Tibial nerve (tissue), 4 donors: ENCODE measurements around the gene PRDX4. TPM values are rescaled to one million over a fixed set of nuclear protein-coding genes. Genes with fewer than 3 reads are reported as not detected.

Experiments
- DNase-seq, 2 donors: peaks; one replicate each; pipeline ENCODE4 v3.0.0-alpha.2; 2019; ENCODE audit warnings: low spot score in 2 of 2
- H3K27ac ChIP-seq, 4 donors: fragments of 200-600 bp; sonication (generic) in 3 of 4; one replicate each; pipeline ENCODE4 v1.5.1; 2017 to 2019; ENCODE audit warnings: mild to moderate bottlenecking in 1 of 4
- H3K27me3 ChIP-seq, 2 donors: fragments of 200-600 bp; sonication (generic) in 1 of 2; one replicate each; pipeline versions ENCODE4 v1.5.1 to v1.6.0; 2017 to 2019
- H3K36me3 ChIP-seq, 3 donors: fragments of 200-600 bp; sonication (generic); one replicate each; pipeline ENCODE4 v1.5.1; 2018 to 2019
- H3K4me1 ChIP-seq, 4 donors: fragments of 200-600 bp; sonication (generic) in 3 of 4; one replicate each; pipeline ENCODE4 v1.5.1; 2017 to 2019
- H3K4me3 ChIP-seq, 4 donors: fragments of 200-600 bp; sonication (generic) in 3 of 4; one replicate each; pipeline ENCODE4 v1.5.1; 2017 to 2019; ENCODE audit warnings: mild to moderate bottlenecking in 1 of 4, moderate library complexity in 1 of 4
- H3K9me3 ChIP-seq, 4 donors: fragments of 200-600 bp; sonication (generic) in 3 of 4; one replicate each; pipeline ENCODE4 v1.5.1; 2017 to 2019
- CTCF ChIP-seq, 5 experiments: fragments of 200-600 bp in 3 of 5; fragments of 450-650 bp in 2 of 5; sonication (generic) in 3 of 5; IDR thresholded peaks; one replicate each; pipeline ENCODE4 v1.5.1; 2016 to 2019; ENCODE audit warnings: antibody characterized with exemption in 5 of 5, mild to moderate bottlenecking in 3 of 5, moderate library complexity in 2 of 5
- EP300 ChIP-seq, 2 donors: sonication (generic); formaldehyde crosslinking; IDR thresholded peaks; one replicate each; pipeline ENCODE4 v1.6.1; 2017; ENCODE audit warnings: antibody characterized with exemption in 2 of 2, mild to moderate bottlenecking in 1 of 2
- POLR2A ChIP-seq, 2 donors: fragments of 450-650 bp; IDR thresholded peaks; one replicate each; pipeline ENCODE4 v1.6.1; 2017; ENCODE audit warnings: antibody characterized with exemption in 2 of 2, mild to moderate bottlenecking in 2 of 2, moderate library complexity in 2 of 2
- WGBS, 2 donors: methylation state at CpG; one replicate each; pipeline ENCODE4 v1.1.5; 2018; 5-methylcytosine and 5-hydroxymethylcytosine counted together
- total RNA-seq, 4 donors: library from RNA; depleted of rRNA; stranded (reverse); fragments of >200 nt; gene quantifications; one replicate each; pipeline ENCODE4 v1.1.0, GENCODE V29; 2016

PRDX4 gene
- total RNA-seq, 4 donors from 2014 or later, result 108 to 175 (median 118) TPM

- Histone ChIP-seq H3K27me3 (no peaks in the 10 kb centered on the region), H3K27ac (no peak overlapping the region), H3K4me3 (no peak overlapping the region), H3K9me3 (no peaks in the 10 kb centered on the region), H3K4me1 (no peaks in the 10 kb centered on the region), H3K36me3 (peaks cover 0 to 43% (median 0%) of the 10 kb centered on the region in 3 donors)
- TF ChIP-seq CTCF (IDR thresholded peaks at IDR 0.05) (no peak), POLR2A (IDR thresholded peaks at IDR 0.05) (no peak), EP300 (IDR thresholded peaks at IDR 0.05) (no peak)
- DNase-seq, result no peak
- 71 to 89% methylated on average over 1 of the region's 1 CpG for WGBS, 2 donors
These were observed 61.9 kb downstream of the PRDX4 start for GRCh38 chrX:23729214-23729613.

GRCh38 chrX:23731951-23732350 lies 64.7 kb downstream of the PRDX4 start:
- no peaks in the 10 kb centered on the region for H3K9me3 ChIP-seq
- H3K27ac ChIP-seq, result no peak overlapping the region
- peaks cover 0 to 25% (median 0%) of the 10 kb centered on the region in 3 donors for H3K36me3 ChIP-seq
- WGBS, 2 donors, result 68 to 92% methylated on average over 1 of the region's 1 CpG
- no peaks in the 10 kb centered on the region for H3K27me3 ChIP-seq
- no peaks in the 10 kb centered on the region for H3K4me1 ChIP-seq
- no peak overlapping the region for H3K4me3 ChIP-seq
- TF ChIP-seq CTCF (IDR thresholded peaks at IDR 0.05) (no peak), EP300 (IDR thresholded peaks at IDR 0.05) (no peak), POLR2A (IDR thresholded peaks at IDR 0.05) (no peak)
- no peak for DNase-seq

DNA sequence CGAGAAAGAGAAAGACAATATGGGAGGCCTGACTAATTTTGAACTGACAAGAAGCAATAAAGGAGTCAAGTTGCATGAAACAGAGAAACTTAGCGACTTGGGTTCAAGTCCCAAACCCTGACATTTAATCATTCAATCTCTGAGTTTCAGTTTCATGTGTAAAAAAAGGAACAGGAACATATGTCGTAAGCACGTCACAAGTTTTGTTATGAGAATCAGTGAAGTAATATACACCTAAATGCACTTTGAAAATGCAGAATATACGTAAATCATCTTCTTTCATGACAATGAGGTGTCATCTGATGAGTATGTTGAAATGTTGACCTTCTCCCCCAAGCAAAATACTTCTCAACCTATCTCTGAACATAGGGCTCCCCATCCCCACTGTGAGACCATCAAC lies 65.4 kb downstream of the PRDX4 start:
- Histone ChIP-seq H3K27ac (no peak overlapping the region), H3K27me3 (no peaks in the 10 kb centered on the region), H3K4me3 (no peak overlapping the region), H3K9me3 (no peaks in the 10 kb centered on the region), H3K36me3 (peaks cover 0 to 25% (median 0%) of the 10 kb centered on the region in 3 donors), H3K4me1 (no peaks in the 10 kb centered on the region)
- WGBS, 2 donors, result 62 to 87% methylated on average over 5 of the region's 5 CpGs
- TF ChIP-seq CTCF (IDR thresholded peaks at IDR 0.05) (no peak), POLR2A (IDR thresholded peaks at IDR 0.05) (no peak), EP300 (IDR thresholded peaks at IDR 0.05) (no peak)
- DNase-seq, result no peak

Other genes starting within 250 kb of the PRDX4 start
- 10 to 100 TPM; 35.7 to 68.2 (median 43.1) TPM for gene ACOT9, start 75.8 kb downstream of the PRDX4 start, total RNA-seq
- 1,000 to 10,000 TPM in 1 of 4 donors, 100 to 1,000 TPM in 3; 557 to 1,009 (median 639) TPM for gene SAT1, start 115.7 kb downstream of the PRDX4 start, total RNA-seq
- 100 to 1,000 TPM in 1 of 4 donors, 10 to 100 TPM in 1, 1 to 10 TPM in 2; 3.9 to 115 (median 9.0) TPM for gene APOO, start 240.4 kb downstream of the PRDX4 start, total RNA-seq
- gene CXorf58, start 240.5 kb downstream of the PRDX4 start, total RNA-seq, result 1 to 10 TPM in 1 of 4 donors, under 1 TPM in 1, not detected in 2; 0.22 to 1.5 TPM